Measurements from ENCODE around the gene AFF4. TPM values are rescaled to one million over a fixed set of nuclear protein-coding genes. Genes with fewer than 3 reads are reported as not detected.

Gene AFF4
- total RNA-seq, 3 donors from 2014 or later (not counting 1 experiment from before 2014, with no cell fraction given): 87.5 to 98.1 (median 90.8) TPM

DNA sequence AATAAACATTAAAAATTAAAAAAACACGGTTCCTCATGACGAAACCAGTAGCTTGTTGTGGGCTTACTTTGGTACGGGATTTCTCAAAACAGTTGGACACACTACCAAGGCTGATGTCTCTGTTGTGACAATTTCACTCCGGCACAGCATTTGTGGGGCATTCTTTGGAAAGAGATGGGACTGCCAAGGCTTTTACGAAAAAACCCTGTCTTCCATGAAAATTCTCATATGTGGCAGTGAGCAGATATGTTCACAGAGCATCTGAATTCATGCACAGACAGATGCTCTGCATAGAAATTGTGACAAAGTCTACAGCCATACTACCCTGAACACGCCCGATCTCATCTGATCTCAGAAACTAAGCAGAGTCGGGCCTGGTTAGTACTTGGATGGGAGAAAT lies 115.2 kb downstream of the AFF4 start:
- no peaks in the 10 kb centered on the region for H3K9me3 ChIP-seq (ENCODE audit: control insufficient read depth, insufficient read depth, low read length)
- no peak for ATAC-seq
- no peak overlapping the region for H3K27ac ChIP-seq (ENCODE audit: low read length)
- no peaks in the 10 kb centered on the region for H3K27me3 ChIP-seq (ENCODE audit: control insufficient read depth, insufficient read depth, low read length)
- peaks cover 6 to 7% of the 10 kb centered on the region in 2 donors for H3K27me3 Mint-ChIP-seq (ENCODE audit: low read depth in 2 of 2)
- H3K4me3 ChIP-seq (ENCODE audit: low read length): no peak overlapping the region
- H3K4me1 Mint-ChIP-seq: no peaks in the 10 kb centered on the region
- no peaks in the 10 kb centered on the region for H3K9me3 Mint-ChIP-seq
- no peak for DNase-seq
- no peaks in the 10 kb centered on the region for H3K36me3 ChIP-seq (ENCODE audit: control insufficient read depth, insufficient read depth, low read length)
- no peaks in the 10 kb centered on the region for H3K4me1 ChIP-seq (ENCODE audit: control insufficient read depth, insufficient read depth, low read length)
- WGBS (ENCODE audit: insufficient coverage): 95% methylated on average over 8 of the region's 8 CpGs
- no peak overlapping the region for H3K27ac Mint-ChIP-seq
- H3K4me3 Mint-ChIP-seq: no peak overlapping the region
- no peaks in the 10 kb centered on the region for H3K36me3 Mint-ChIP-seq
- TF ChIP-seq, protein P1, sequence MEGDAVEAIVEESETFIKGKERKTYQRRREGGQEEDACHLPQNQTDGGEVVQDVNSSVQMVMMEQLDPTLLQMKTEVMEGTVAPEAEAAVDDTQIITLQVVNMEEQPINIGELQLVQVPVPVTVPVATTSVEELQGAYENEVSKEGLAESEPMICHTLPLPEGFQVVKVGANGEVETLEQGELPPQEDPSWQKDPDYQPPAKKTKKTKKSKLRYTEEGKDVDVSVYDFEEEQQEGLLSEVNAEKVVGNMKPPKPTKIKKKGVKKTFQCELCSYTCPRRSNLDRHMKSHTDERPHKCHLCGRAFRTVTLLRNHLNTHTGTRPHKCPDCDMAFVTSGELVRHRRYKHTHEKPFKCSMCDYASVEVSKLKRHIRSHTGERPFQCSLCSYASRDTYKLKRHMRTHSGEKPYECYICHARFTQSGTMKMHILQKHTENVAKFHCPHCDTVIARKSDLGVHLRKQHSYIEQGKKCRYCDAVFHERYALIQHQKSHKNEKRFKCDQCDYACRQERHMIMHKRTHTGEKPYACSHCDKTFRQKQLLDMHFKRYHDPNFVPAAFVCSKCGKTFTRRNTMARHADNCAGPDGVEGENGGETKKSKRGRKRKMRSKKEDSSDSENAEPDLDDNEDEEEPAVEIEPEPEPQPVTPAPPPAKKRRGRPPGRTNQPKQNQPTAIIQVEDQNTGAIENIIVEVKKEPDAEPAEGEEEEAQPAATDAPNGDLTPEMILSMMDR (IDR thresholded peaks at IDR 0.05): no peak
- intact Hi-C loops (cut with micrococcal nuclease): no loop called here

DNA sequence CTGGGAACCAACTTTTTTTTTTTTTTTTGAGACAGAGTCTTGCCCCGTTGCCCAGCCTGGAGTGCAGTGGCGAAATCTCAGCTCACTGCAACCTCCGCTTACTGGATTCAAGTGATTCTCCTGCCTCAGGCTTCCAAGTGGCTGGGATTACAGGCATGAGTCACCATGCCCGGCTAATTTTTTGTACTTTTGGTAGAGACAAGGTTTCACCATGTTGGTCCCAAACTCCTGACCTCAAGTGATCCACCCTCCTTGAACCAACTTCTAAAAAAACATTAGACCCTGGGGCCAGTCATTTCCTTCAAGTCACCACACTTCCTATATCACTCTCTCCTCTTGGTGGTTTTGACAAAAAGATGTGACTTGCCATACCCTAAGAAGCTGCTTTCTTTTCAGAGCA lies 122.1 kb downstream of the AFF4 start:
- intact Hi-C loops (cut with micrococcal nuclease): no loop called here
- no peaks in the 10 kb centered on the region for H3K4me1 ChIP-seq (ENCODE audit: control insufficient read depth, insufficient read depth, low read length)
- H3K27ac ChIP-seq (ENCODE audit: low read length): no peak overlapping the region
- TF ChIP-seq, protein P1 (IDR thresholded peaks at IDR 0.05): no peak
- no peaks in the 10 kb centered on the region for H3K9me3 ChIP-seq (ENCODE audit: control insufficient read depth, insufficient read depth, low read length)
- ATAC-seq (no peak), DNase-seq (no peak)
- H3K4me3 Mint-ChIP-seq: no peak overlapping the region
- H3K27me3 ChIP-seq (ENCODE audit: control insufficient read depth, insufficient read depth, low read length): no peaks in the 10 kb centered on the region
- no peak overlapping the region for H3K27ac Mint-ChIP-seq
- H3K27me3 Mint-ChIP-seq (ENCODE audit: low read depth in 2 of 2): no peaks in the 10 kb centered on the region
- H3K9me3 Mint-ChIP-seq: no peaks in the 10 kb centered on the region
- H3K4me3 ChIP-seq (ENCODE audit: low read length): no peak overlapping the region
- no peaks in the 10 kb centered on the region for H3K4me1 Mint-ChIP-seq
- H3K36me3 Mint-ChIP-seq: no peaks in the 10 kb centered on the region
- no peaks in the 10 kb centered on the region for H3K36me3 ChIP-seq (ENCODE audit: control insufficient read depth, insufficient read depth, low read length)
- WGBS (ENCODE audit: insufficient coverage): 90% methylated on average over 4 of the region's 4 CpGs

DNA sequence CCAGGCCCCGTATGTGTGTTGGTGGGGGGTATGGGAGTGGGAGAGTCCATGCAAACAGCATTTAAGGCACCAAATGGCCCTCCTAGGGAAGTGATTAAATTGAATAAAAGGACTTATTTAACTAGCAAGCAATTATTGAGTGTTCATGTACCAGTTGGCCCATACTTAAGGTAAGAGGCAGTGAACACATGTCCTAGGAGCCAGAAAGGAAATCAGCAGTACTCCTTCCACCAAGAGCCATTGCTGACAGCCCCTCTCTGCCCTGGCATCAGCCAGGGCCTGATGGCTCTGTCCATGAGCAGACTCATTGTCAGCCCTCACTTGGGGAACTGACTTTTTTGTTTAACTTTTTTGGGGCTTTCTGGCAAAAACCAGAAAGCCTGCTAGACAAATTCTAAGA lies 122.5 kb downstream of the AFF4 start:
- TF ChIP-seq, protein P1 (IDR thresholded peaks at IDR 0.05): no peak
- DNase-seq: no peak
- Histone ChIP-seq H3K36me3 (ENCODE audit: control insufficient read depth, insufficient read depth, low read length) (no peaks in the 10 kb centered on the region), H3K27me3 (ENCODE audit: control insufficient read depth, insufficient read depth, low read length) (no peaks in the 10 kb centered on the region), H3K9me3 (ENCODE audit: control insufficient read depth, insufficient read depth, low read length) (no peaks in the 10 kb centered on the region), H3K27ac (ENCODE audit: low read length) (no peak overlapping the region), H3K4me1 (ENCODE audit: control insufficient read depth, insufficient read depth, low read length) (no peaks in the 10 kb centered on the region), H3K4me3 (ENCODE audit: low read length) (no peak overlapping the region)
- H3K27me3 Mint-ChIP-seq (ENCODE audit: low read depth in 2 of 2): no peaks in the 10 kb centered on the region
- no peaks in the 10 kb centered on the region for H3K4me1 Mint-ChIP-seq
- no peak overlapping the region for H3K27ac Mint-ChIP-seq
- intact Hi-C loops (cut with micrococcal nuclease): no loop called here
- 93% methylated on average over 1 of the region's 1 CpG for WGBS (ENCODE audit: insufficient coverage)
- H3K4me3 Mint-ChIP-seq: no peak overlapping the region
- ATAC-seq: no peak
- no peaks in the 10 kb centered on the region for H3K36me3 Mint-ChIP-seq
- H3K9me3 Mint-ChIP-seq: no peaks in the 10 kb centered on the region

DNA sequence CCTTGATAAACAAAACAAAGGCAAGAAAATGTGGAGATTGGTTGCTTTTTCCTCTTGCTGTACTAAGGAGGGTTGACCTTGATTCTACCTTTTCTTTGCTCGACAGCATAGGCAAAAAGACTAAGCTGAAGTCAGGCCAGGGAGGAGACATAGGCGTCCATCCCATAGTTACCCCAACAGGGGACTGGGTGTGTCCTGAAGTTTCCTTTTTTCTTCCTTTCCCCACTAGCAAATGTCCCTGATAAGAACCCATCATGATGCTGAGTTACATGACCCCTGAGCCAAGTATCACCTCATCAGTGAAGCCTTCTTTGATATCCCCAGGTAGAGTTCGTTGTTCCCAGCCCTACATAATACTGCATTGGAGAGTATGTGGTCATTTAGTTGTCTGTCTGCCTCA lies 123.1 kb downstream of the AFF4 start:
- H3K9me3 Mint-ChIP-seq: no peaks in the 10 kb centered on the region
- H3K4me1 Mint-ChIP-seq: no peaks in the 10 kb centered on the region
- intact Hi-C loops (cut with micrococcal nuclease): no loop called here

More for the DNA sequence above, 123.1 kb downstream of the AFF4 start:
- no peaks in the 10 kb centered on the region for H3K27me3 ChIP-seq (ENCODE audit: control insufficient read depth, insufficient read depth, low read length)
- no peak overlapping the region for H3K4me3 Mint-ChIP-seq
- TF ChIP-seq, protein P1 (IDR thresholded peaks at IDR 0.05): no peak
- H3K27ac Mint-ChIP-seq: no peak overlapping the region
- no peak overlapping the region for H3K27ac ChIP-seq (ENCODE audit: low read length)
- no peaks in the 10 kb centered on the region for H3K9me3 ChIP-seq (ENCODE audit: control insufficient read depth, insufficient read depth, low read length)
- H3K27me3 Mint-ChIP-seq (ENCODE audit: low read depth in 2 of 2): no peaks in the 10 kb centered on the region
- no peaks in the 10 kb centered on the region for H3K36me3 ChIP-seq (ENCODE audit: control insufficient read depth, insufficient read depth, low read length)
- no peak for ATAC-seq
- no peaks in the 10 kb centered on the region for H3K4me1 ChIP-seq (ENCODE audit: control insufficient read depth, insufficient read depth, low read length)
- H3K4me3 ChIP-seq (ENCODE audit: low read length): no peak overlapping the region
- no peaks in the 10 kb centered on the region for H3K36me3 Mint-ChIP-seq
- DNase-seq: no peak
- 82% methylated on average over 3 of the region's 3 CpGs for WGBS (ENCODE audit: insufficient coverage)
